Upper lobe of left lung (tissue), 6 donors: ENCODE measurements around the gene NANOS2. TPM values are rescaled to one million over a fixed set of nuclear protein-coding genes. Genes with fewer than 3 reads are reported as not detected.

Experiments
- ATAC-seq, 2 donors: fragments of 200-7000 bp; cut with Tn5 transposase; one replicate each; pipeline ENCODE4 v1.9.1; 2022; ENCODE audit warnings: mild to moderate bottlenecking in 2 of 2, moderate library complexity in 2 of 2; ENCODE audit not compliant: low FRiP score in 2 of 2
- DNase-seq, 2 donors: peaks; one replicate each; pipeline ENCODE4 v3.0.0-alpha.2; 2019 to 2020
- H3K27ac ChIP-seq, 4 donors: fragments of 200-600 bp; sonication (generic); one replicate each; pipeline ENCODE4 v1.5.1; 2016 to 2019
- H3K27me3 ChIP-seq, 4 donors: fragments of 200-600 bp; sonication (generic); one replicate each; pipeline ENCODE4 v1.5.1; 2017 to 2019
- H3K36me3 ChIP-seq, 4 donors: fragments of 200-600 bp; sonication (generic); one replicate each; pipeline ENCODE4 v1.5.1; 2016 to 2019
- H3K4me1 ChIP-seq, 4 donors: fragments of 200-600 bp; sonication (generic); one replicate each; pipeline ENCODE4 v1.5.1; 2018 to 2019
- H3K4me3 ChIP-seq, 4 donors: fragments of 200-600 bp; sonication (generic); one replicate each; pipeline ENCODE4 v1.5.1; 2017 to 2019; ENCODE audit warnings: mild to moderate bottlenecking in 2 of 4, moderate library complexity in 1 of 4
- H3K9me3 ChIP-seq, 4 donors: fragments of 200-600 bp; sonication (generic); one replicate each; pipeline ENCODE4 v1.5.1; 2018 to 2019
- EP300 ChIP-seq, 4 donors: sonication (generic); formaldehyde crosslinking; IDR thresholded peaks; one replicate each; pipeline ENCODE4 v1.5.1; 2017; ENCODE audit warnings: antibody characterized with exemption in 4 of 4, control low read depth in 2 of 4
- POLR2A ChIP-seq, 4 donors: fragments of 450-650 bp; IDR thresholded peaks; one replicate each; pipeline ENCODE4 v1.5.1; 2016 to 2017; ENCODE audit warnings: antibody characterized with exemption in 4 of 4, mild to moderate bottlenecking in 2 of 4
- POLR2AphosphoS5 ChIP-seq, 2 donors: sonication (generic); formaldehyde crosslinking; IDR thresholded peaks; one replicate each; pipeline ENCODE4 v1.5.1; 2017; ENCODE audit warnings: antibody characterized with exemption in 2 of 2
- WGBS, 2 donors: methylation state at CpG; one replicate each; pipeline ENCODE4 v1.1.5; 2017 to 2018; 5-methylcytosine and 5-hydroxymethylcytosine counted together
- total RNA-seq, 6 donors: library from RNA; depleted of rRNA in 4 of 6; stranded (reverse); fragments of >200 nt in 4 of 6; gene quantifications; one replicate each; pipeline versions ENCODE4 v1.1.0 to v1.2.1, GENCODE V29; 2016 to 2021
- TF ChIP-seq, protein P1 (sequence below), 6 experiments: fragments of 450-650 bp in 4 of 6; fragments of 200-600 bp in 2 of 6; sonication (generic) in 2 of 6; IDR thresholded peaks; one replicate each; pipeline ENCODE4 v1.5.1; 2016 to 2019; ENCODE audit warnings: antibody characterized with exemption in 6 of 6
- donor health status: DM: no; HTN: no; CAD: no; lungs with moderate emphysema.
- donor health status: DM: no; HTN: yes; CAD: no; lungs with severe emphysema.

NANOS2 gene
- total RNA-seq, 6 donors from 2014 or later: not detected

DNA sequence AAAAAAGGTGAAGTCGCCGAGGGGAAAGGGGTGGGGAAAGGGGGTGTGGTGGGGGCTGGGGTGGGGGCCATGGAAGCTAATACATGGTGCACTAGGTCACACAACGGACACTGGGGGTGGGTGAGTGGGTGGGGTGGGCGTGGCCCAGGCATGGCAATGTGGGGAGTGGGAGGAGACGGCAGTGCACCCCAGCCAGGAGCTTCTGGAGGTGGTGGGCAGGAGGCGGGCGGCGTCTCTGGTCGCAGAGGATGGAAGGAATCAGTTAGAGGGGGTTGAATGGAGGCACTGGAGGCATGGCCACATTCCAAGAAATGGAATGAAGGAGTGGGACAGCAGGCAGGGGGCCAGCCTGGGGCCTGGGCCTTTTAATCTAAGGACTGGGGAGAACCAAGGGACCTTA lies 19.2 kb upstream of the NANOS2 start:
- Histone ChIP-seq H3K27ac (peak overlapping the region in 1 of 4 donors; percentile 6), H3K9me3 (no peaks in the 10 kb centered on the region), H3K27me3 (no peaks in the 10 kb centered on the region), H3K36me3 (peaks cover 0 to 6% (median 0%) of the 10 kb centered on the region in 4 donors), H3K4me1 (no peaks in the 10 kb centered on the region), H3K4me3 (no peak overlapping the region)
- TF ChIP-seq POLR2A (IDR thresholded peaks at IDR 0.05) (no peak), POLR2AphosphoS5 (IDR thresholded peaks at IDR 0.05) (no peak), EP300 (IDR thresholded peaks at IDR 0.05) (no peak)
- TF ChIP-seq, protein P1, sequence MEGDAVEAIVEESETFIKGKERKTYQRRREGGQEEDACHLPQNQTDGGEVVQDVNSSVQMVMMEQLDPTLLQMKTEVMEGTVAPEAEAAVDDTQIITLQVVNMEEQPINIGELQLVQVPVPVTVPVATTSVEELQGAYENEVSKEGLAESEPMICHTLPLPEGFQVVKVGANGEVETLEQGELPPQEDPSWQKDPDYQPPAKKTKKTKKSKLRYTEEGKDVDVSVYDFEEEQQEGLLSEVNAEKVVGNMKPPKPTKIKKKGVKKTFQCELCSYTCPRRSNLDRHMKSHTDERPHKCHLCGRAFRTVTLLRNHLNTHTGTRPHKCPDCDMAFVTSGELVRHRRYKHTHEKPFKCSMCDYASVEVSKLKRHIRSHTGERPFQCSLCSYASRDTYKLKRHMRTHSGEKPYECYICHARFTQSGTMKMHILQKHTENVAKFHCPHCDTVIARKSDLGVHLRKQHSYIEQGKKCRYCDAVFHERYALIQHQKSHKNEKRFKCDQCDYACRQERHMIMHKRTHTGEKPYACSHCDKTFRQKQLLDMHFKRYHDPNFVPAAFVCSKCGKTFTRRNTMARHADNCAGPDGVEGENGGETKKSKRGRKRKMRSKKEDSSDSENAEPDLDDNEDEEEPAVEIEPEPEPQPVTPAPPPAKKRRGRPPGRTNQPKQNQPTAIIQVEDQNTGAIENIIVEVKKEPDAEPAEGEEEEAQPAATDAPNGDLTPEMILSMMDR (IDR thresholded peaks at IDR 0.05): no peak
- ATAC-seq (no peak), DNase-seq (peak in 1 of 2 donors; percentile 42)
- WGBS, 2 donors: 55 to 65% methylated on average over 8 to 9 of the region's 9 CpGs

DNA sequence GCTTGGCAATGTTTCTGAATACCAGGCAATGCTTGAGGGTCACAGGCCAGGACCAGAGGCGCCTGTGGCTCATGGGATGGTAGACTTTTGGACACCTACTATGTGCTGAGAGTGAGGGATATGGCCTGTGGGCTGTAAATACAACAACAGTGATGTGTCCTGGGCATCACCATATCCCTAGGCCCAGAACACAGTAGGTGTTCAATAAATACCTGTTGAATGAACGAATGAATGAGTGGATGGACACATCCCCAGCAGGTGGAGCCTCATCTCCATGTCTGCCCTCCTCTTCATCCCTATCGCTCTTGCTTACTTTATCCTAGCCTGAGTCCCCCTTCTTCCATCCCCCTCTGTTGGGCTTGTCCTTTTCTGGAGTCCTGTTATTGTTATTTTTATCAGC lies 16.5 kb upstream of the NANOS2 start:
- no peak overlapping the region for H3K27ac ChIP-seq
- ATAC-seq (no peak), DNase-seq (no peak)
- TF ChIP-seq, protein P1 (IDR thresholded peaks at IDR 0.05): peak in 1 of 6 experiments; percentile 12
- no peak for TF ChIP-seq POLR2A (IDR thresholded peaks at IDR 0.05)
- H3K9me3 ChIP-seq: no peaks in the 10 kb centered on the region
- H3K4me3 ChIP-seq: no peak overlapping the region
- 49 to 60% methylated on average over 3 of the region's 3 CpGs for WGBS, 2 donors
- no peaks in the 10 kb centered on the region for H3K27me3 ChIP-seq
- H3K36me3 ChIP-seq: peaks cover 0 to 3% (median 0%) of the 10 kb centered on the region in 4 donors
- peaks cover 6 to 8% (median 7%) of the 10 kb centered on the region in 4 donors for H3K4me1 ChIP-seq

DNA sequence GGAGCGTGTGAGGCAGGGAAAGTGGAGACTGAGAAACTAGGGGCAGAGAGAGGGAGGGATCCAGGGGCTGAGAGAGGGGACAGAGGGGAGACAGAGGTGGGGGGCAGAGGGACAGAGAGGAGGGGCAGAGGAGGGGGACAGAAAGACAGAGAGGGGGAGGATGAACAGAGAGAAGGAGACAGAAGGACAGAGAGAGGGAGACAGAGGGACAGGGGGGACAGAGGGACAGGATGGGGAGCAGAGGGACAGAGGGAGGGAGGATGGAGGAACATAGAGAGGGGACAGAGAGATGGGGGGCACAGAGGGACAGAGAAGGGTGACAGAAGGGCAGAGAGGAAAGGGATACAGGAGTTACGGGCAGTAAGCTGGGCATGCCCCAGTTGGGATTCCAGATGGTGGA lies 14.7 kb upstream of the NANOS2 start:
- no peaks in the 10 kb centered on the region for H3K27me3 ChIP-seq
- no peak overlapping the region for H3K27ac ChIP-seq
- DNase-seq: no peak
- no peak for ATAC-seq
- H3K36me3 ChIP-seq: no peaks in the 10 kb centered on the region
- TF ChIP-seq EP300 (IDR thresholded peaks at IDR 0.05) (no peak), POLR2AphosphoS5 (IDR thresholded peaks at IDR 0.05) (no peak), POLR2A (IDR thresholded peaks at IDR 0.05) (no peak)
- TF ChIP-seq, protein P1 (IDR thresholded peaks at IDR 0.05): no peak
- 61 to 71% methylated on average over 2 of the region's 2 CpGs for WGBS, 2 donors
- H3K9me3 ChIP-seq: no peaks in the 10 kb centered on the region
- H3K4me3 ChIP-seq: no peak overlapping the region
- peaks cover 6 to 8% (median 7%) of the 10 kb centered on the region in 4 donors for H3K4me1 ChIP-seq

DNA sequence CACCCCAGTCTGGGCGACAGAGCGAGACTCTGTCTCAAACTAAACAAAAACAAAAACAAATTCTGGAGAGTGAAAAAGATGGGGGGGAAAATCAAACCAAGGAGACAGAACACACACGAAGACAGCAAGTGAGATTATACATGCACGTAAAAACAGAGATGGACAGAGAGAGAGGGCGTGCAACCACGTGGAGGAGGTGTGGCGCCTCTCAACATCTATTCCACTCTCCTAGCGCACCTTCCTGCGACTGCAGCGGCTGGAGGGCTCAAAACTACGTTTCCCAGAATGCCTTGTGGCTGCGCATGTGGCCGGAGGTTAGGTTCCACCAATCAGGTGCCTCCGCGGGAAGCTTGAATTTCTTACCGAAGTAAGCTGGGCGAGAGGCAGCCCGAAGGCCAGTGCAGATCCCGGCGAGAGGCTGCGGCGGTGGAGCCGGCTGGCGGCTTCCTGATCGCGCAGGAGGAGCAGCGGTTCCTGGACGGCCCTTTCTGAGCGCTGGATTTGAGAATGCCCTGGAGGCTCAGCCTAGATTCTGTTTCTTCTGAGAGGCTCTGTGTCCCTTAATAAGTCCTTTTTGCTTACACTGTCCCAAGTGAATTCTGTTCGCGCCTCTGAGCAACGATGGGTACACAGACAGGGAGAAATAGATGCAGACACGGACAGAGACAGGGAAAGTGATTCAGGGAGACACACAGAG lies 13.1 kb upstream of the NANOS2 start:
- DNase-seq (peak; percentile 85 to 92), ATAC-seq (peak; percentile 75 to 92)
- Histone ChIP-seq H3K9me3 (no peaks in the 10 kb centered on the region), H3K4me1 (peaks cover 6 to 8% (median 7%) of the 10 kb centered on the region in 4 donors), H3K27me3 (no peaks in the 10 kb centered on the region), H3K36me3 (no peaks in the 10 kb centered on the region), H3K4me3 (no peak overlapping the region), H3K27ac (no peak overlapping the region)
- TF ChIP-seq EP300 (IDR thresholded peaks at IDR 0.05) (no peak), POLR2AphosphoS5 (IDR thresholded peaks at IDR 0.05) (peak; percentile 51 to 82)
- 11 to 13% methylated on average over 23 to 27 of the region's 33 CpGs for WGBS, 2 donors

DNA sequence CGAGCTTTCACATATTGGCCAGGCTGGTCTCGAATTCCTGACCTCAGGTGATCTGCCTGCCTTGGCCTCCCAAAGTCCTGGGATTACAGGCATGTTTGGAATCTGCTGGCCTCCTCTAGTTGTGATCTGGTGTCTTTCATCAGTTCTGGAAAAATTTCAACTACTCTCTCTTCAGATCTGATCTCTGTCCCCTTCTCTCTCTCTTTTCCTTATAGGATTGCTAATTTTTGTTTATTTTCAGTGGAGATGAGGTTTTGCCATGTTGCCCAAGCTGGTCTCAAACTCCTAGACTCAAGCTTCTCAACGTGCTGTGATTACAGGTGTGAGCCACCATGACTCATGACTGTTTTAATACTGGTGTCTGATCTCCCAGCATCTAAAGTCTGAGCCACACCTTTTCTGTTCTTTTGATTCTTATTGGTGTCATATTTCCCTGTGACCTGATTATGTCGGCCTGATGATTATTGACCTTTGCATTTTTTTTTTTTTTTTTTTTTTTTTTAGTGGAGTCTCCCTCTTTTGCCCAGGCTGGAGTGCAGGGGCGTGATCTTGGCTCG lies 10.4 kb upstream of the NANOS2 start:
- Histone ChIP-seq H3K4me1 (peaks cover 6 to 8% (median 7%) of the 10 kb centered on the region in 4 donors), H3K36me3 (no peaks in the 10 kb centered on the region), H3K9me3 (no peaks in the 10 kb centered on the region), H3K4me3 (no peak overlapping the region), H3K27me3 (no peaks in the 10 kb centered on the region), H3K27ac (no peak overlapping the region)
- no peak for DNase-seq
- no peak for ATAC-seq
- WGBS, 2 donors: 61 to 64% methylated on average over 6 of the region's 6 CpGs
- TF ChIP-seq POLR2A (IDR thresholded peaks at IDR 0.05) (no peak), EP300 (IDR thresholded peaks at IDR 0.05) (no peak), POLR2AphosphoS5 (IDR thresholded peaks at IDR 0.05) (no peak)
- TF ChIP-seq, protein P1 (IDR thresholded peaks at IDR 0.05): no peak
